Measurements from ENCODE around the gene FEZ2. TPM values are rescaled to one million over a fixed set of nuclear protein-coding genes. Genes with fewer than 3 reads are reported as not detected.

The FEZ2 gene
- polyA plus RNA-seq, 10 donors: 70.5 to 135 (median 101) TPM

DNA sequence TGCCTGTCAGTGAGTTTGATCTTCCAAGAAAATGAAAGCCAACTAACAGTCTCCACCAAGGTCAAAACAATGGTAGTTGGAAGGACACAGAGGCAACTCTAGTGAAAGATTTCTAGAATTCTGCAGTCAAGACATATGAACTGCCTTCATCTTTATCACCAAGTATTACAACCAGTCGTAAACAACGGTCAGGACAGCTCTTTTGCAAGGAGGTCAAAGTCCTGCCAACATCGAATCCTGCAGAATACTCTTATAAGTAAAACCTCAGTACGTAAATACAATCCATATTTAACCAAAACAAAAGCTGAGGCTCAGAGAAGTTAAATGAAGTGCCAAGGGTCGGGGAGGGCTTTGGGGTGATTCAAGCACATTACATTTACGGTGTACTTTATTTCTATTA is 3.1 kb downstream of the FEZ2 start:
- no peak for DNase-seq

DNA sequence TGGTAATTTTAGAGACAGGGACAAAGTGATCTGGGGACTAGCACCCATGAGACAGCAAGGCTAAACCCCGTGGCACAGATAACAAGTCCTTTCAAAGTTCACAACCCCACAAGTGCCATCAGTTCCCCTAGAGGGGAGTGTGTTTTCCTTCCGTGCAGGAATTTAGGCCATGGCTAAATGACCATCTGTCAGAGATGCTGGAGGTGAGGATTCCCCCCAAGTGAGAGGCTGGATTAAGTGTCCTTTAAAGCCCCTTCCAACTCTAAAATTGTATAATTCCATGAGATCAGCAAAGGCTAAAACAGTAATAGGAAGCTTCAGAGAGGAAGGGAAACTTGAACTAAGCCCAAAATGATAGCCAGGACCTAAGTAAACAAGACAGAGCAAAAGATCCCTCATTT is 8.7 kb downstream of the FEZ2 start:
- DNase-seq: peak in 2 of 3 donors; percentile 6 to 34

DNA sequence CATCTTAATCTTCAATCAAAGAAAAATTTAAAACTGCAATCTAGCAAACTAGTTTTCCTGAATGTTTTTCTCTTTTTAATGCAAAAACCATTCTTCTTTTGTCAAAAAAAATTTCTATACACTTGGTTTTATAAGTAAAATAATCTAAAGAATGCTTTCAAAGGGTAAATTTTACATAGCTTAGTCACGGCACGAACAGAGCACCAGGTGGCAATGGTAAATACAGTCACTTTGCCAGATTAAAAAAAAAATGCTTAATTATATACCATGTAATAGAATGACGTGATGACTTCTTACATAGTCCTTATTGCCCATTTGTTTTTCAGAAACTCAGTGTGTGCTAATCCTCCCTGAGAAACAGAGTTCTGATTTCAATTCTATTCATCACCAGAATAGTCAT is 10.4 kb downstream of the FEZ2 start:
- DNase-seq: no peak

- DNase-seq: peak in 2 of 3 donors; percentile 43 to 74
Measured at GRCh38 chr2:36587101-36587500, 10.9 kb downstream of the FEZ2 start.

DNA sequence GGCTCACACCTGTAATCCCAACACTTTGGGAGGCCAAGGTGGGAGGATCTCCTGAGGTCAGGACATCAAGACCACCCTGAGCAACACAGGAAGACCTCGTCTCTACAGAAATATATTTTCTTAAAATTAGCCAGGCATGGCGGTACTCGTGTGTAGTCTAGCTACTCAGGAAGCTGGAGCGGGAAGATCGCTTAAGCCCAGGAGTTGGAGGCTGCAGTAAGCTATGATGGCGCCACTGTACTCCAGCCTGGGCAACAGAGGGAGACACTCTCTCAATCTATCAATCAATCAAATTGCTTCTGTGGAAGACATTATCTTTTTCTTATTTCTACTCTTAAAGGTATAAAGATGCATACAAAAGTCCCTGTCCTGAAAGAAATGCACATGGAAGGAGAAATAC is 11.3 kb downstream of the FEZ2 start:
- no peak for DNase-seq

DNA sequence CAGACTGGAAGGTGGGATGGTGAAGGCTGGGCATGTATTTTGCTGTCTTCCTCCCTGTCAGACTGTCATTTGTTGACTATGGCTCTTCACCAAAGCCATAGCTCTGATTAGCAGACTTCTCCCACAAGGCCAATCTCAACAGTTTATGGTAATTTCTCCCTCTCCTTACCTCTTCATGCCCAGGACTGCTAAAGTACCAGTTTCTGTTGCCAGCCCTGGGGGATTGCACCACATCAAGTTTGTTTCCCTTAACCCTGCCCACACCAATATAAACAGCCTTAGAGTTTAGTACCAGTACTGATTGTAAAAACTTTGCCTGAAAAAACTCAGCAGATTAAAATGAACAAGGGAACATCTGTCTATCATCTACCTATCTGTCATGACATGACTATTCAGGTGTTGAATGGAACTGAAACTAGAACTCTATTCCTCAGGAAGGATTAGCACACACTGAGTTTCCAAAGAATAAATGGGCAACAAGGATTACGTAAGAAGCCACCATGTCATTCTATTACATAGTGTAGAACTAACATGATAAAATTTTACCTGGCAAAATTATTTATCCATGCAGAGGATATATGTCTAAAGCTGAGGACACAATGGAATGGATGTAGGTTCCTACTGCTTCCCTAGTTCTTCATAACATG is 13.7 kb downstream of the FEZ2 start:
- no peak for DNase-seq

GRCh38 chr2:36582951-36583350 is 15.0 kb downstream of the FEZ2 start:
- DNase-seq: no peak

GRCh38 chr2:36582538-36582937 is 15.4 kb downstream of the FEZ2 start:
- no peak for DNase-seq

DNA sequence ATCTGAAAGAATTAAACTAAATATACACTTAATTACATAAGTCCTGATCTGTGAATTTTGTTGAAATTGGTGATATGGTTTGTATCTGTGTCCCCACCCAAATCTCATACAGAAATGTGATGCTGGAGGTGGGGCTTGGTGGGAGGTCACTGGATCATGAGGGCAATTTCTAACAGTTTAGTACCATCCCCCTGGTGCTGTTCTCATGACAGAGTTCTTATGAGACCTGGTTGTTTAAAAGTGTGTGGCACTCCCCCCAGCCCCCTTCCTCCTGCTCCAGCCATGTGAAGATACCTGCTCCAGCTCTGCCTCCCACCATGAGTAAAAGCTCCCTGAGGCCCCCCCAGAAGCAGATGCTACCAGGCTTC is 18.7 kb downstream of the FEZ2 start:
- no peak for DNase-seq

GRCh38 chr2:36578343-36579296 is 19.3 kb downstream of the FEZ2 start:
- no peak for DNase-seq

DNA sequence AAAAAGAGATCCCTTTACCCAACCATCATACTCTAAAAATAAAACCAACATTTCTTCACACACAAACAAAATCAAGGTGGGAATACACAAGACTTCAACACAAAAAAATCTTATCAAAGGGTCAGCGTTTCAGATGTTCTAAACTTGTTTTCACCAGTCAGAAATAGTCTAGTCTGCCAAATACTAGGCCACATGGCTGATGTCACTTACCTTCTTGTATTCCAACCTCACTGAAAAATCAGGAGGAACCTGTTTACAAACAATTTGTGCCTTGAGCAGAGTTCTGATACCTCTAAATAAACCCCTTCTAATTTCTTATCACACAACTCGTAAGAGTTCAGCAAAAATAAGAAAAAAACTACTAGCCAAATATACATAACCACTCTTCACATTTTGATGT is 20.1 kb downstream of the FEZ2 start:
- DNase-seq: no peak

GRCh38 chr2:36574560-36574959 is 23.4 kb downstream of the FEZ2 start:
- no peak for DNase-seq

DNA sequence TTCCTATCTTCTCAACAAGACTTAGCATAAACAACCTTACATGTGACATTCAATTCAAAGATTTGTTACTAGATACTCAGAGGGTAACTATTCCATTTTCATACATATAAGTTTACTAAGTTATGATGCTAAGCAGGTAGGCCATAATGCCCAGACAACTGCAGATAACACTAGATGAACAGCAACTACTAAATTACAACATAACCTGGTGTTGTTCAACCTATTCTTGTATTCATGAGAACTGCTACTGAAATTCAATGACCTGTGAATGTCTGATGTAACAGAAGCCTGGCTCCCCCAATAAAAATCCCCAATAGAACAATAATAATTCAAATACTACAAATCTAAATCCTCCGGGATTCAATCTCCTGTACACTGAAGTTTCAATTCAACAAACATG is 24.8 kb downstream of the FEZ2 start:
- no peak for DNase-seq

DNA sequence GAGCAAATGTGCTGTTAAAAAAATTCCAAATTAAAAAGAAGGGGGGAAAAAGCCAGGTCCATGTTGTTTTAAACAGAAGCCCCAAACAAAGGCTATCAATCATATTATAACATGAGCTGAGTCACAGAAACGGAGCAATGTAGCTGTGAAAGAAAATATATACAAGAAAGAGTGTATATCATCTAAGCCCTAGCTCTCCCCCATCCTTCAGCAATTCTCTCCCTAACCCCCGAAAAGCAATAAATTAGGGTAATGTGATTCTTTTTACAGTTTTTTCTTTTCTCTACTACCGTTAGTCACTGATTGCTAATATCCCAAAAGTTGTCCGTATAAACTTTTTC is 25.3 kb downstream of the FEZ2 start:
- DNase-seq: no peak

DNA sequence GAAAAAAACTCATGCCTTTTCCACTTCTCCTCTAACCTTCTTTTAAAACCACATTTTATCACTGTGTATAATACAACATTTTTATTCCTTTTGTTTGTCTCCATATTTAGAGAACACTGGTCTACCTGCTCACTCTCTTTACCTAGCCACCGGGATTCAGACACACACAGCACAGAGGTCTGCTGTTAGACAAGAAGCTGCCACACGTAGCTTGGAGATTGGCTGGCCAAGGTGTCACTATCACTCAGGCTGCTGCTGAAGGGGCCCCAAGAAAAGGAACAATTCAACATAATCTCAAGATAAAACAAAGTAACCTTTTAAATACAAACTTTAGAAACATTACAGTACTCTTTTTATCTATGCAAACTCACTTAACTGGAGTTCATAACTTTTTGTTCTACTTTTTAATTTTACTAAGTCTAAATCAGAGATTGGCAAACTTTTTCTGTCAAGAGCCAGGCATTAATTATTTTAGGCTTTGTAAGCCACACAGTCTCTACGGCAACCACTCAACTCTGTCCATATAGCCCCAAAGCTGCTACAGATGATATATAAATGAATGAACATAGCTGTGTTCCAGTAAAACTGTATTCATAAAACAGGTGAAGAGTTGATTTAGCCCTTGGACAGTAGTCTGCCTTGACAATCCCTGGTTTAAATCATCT is 25.8 kb downstream of the FEZ2 start:
- DNase-seq: no peak

DNA sequence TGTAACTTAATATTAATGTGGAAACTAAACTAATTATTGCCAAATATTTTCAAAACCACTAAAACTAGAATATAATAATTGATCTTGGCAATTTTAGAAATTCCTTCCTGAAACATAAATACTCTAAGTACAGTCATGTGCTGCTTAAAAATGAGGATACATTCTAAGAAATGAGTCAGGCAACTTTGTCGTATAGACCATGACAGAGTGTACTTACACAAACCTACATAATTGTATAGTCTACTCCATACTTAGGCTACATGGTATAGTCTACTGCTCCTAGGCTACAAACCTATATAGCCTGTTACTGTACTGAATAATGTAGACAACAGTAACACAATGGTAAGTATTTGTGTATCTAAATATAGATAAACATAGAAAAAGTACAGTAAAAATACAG is 27.6 kb downstream of the FEZ2 start:
- no peak for DNase-seq

DNA sequence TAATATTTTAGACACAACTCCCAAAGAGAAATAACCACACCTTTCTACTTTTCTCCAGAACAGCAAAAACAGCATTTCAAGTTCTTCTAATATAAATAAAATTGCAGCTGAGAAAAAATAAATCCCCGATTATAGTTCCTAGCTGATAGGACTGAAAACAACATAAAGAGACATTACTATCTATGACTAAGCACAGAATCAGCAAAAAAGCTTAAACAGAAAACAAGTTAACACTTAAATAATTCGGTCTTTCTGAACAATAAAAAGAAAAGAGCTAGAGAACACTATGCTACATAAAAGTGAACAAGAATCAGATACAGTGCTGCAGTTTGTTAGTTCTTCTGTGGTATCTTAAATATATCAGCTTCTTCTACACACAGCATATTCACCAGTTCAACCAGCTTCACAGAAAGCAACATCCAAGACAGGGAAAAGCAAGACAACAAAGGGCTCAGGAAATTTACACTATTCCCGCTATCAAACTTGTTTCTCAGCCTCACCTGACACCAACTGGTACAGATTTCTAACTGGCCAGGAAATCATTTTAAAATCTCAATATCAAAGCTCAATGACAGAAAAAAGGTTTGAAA is 28.6 kb downstream of the FEZ2 start:
- DNase-seq: no peak

GRCh38 chr2:36568516-36569246 is 29.3 kb downstream of the FEZ2 start:
- DNase-seq: no peak

GRCh38 chr2:36567711-36568408 is 30.1 kb downstream of the FEZ2 start:
- no peak for DNase-seq

DNA sequence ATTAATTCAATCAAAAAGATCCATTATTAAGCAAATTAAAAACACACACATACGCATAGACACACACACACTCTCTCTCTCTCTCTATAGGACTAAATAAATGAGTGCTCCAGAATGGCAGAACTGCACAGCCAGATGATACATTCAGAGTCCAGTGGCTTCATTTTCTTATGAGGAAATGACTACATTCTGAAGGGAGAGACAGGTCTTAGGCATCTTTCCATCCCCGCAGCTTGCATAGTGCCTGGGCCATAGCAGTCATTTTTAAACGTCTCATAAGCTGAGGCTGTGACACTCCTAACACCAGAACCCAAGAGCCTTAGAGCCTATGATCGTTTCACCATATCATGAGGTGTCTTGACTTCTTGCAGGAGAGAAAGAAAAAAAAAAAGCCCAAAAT is 31.1 kb downstream of the FEZ2 start:
- no peak for DNase-seq

GRCh38 chr2:36565712-36566111 is 32.3 kb downstream of the FEZ2 start:
- no peak for DNase-seq

All from muscle of back (tissue), 11 donors.